H9 (cell line): Measurements from ENCODE around the gene FAM217B. TPM values are rescaled to one million over a fixed set of nuclear protein-coding genes. Genes with fewer than 3 reads are reported as not detected.
A peak's percentile ranks its signal among the peaks of the same experiment; 100 is the strongest.

Source experiments
- DNase-seq: peaks from one replicate; pipeline ENCODE4 v3.0.0-alpha.2; 2017
- H2AFZ ChIP-seq: one replicate; pipeline ENCODE4 v1.6.1; 2013; ENCODE audit warnings: mild to moderate bottlenecking, low read length, control low read depth, moderate library complexity
- H2AK5ac ChIP-seq: 2 replicates; pipeline ENCODE4 v1.6.1; 2013; ENCODE audit warnings: low read length, control low read depth, mixed read lengths; ENCODE audit not compliant: insufficient read length
- H2BK120ac ChIP-seq: one replicate; pipeline ENCODE4 v1.6.1; 2013; ENCODE audit warnings: low read depth, mild to moderate bottlenecking, low read length, control low read depth, inconsistent platforms; ENCODE audit not compliant: poor library complexity, severe bottlenecking
- H2BK12ac ChIP-seq: 2 replicates; pipeline ENCODE4 v1.6.1; 2013; ENCODE audit warnings: low read length, control low read depth, mixed read lengths, low read depth; ENCODE audit not compliant: insufficient read length
- H2BK15ac ChIP-seq: 2 replicates; pipeline ENCODE4 v1.6.1; 2013; ENCODE audit warnings: low read depth, low read length, control low read depth
- H2BK20ac ChIP-seq: one replicate; pipeline ENCODE4 v1.6.1; 2013; ENCODE audit warnings: low read depth, mild to moderate bottlenecking, low read length, control low read depth, inconsistent platforms; ENCODE audit not compliant: poor library complexity, severe bottlenecking
- H2BK5ac ChIP-seq: 2 replicates; pipeline ENCODE4 v1.6.1; 2013; ENCODE audit warnings: low read length, control low read depth, mixed read lengths; ENCODE audit not compliant: insufficient read length
- H3K14ac ChIP-seq: 2 replicates; pipeline ENCODE4 v1.6.1; 2013; ENCODE audit warnings: low read length, control low read depth; ENCODE audit not compliant: insufficient read depth
- H3K18ac ChIP-seq: 2 replicates; pipeline ENCODE4 v1.6.1; 2013; ENCODE audit warnings: low read depth, mild to moderate bottlenecking, mixed read lengths, low read length, control low read depth; ENCODE audit not compliant: insufficient read length
- H3K23ac ChIP-seq: 2 replicates; pipeline ENCODE4 v1.6.1; 2013; ENCODE audit warnings: low read length, control low read depth, mixed read lengths, low read depth; ENCODE audit not compliant: insufficient read length
- H3K23me2 ChIP-seq: 2 replicates; pipeline ENCODE4 v1.6.1; 2013; ENCODE audit warnings: low read depth, mild to moderate bottlenecking, mixed read lengths, low read length, control low read depth; ENCODE audit not compliant: insufficient read length, poor library complexity, severe bottlenecking
- H3K27ac ChIP-seq: 2 replicates; pipeline ENCODE4 v1.5.1; 2013; ENCODE audit warnings: low read length, control low read depth, mixed read lengths, low read depth; ENCODE audit not compliant: insufficient read length
- H3K27me3 ChIP-seq: 2 replicates; pipeline ENCODE4 v1.6.1; 2013; ENCODE audit warnings: low read length, control low read depth, inconsistent platforms; ENCODE audit not compliant: insufficient read depth
- H3K4ac ChIP-seq: 2 replicates; pipeline ENCODE4 v1.6.1; 2013; ENCODE audit warnings: low read depth, mild to moderate bottlenecking, control low read depth, inconsistent platforms, low read length, moderate library complexity
- H3K4me1 ChIP-seq: 2 replicates; pipeline ENCODE4 v1.6.1; 2013; ENCODE audit warnings: low read length, control low read depth, inconsistent platforms; ENCODE audit not compliant: insufficient read depth
- H3K4me2 ChIP-seq: 2 replicates; pipeline ENCODE4 v1.6.1; 2013; ENCODE audit warnings: low read length, control low read depth, mixed read lengths; ENCODE audit not compliant: insufficient read length, insufficient read depth
- H3K56ac ChIP-seq: 2 replicates; pipeline ENCODE4 v1.6.1; 2013; ENCODE audit warnings: low read depth, mild to moderate bottlenecking, mixed read lengths, low read length, control low read depth; ENCODE audit not compliant: insufficient read length
- H3K79me1 ChIP-seq: 2 replicates; pipeline ENCODE4 v1.6.1; 2013; ENCODE audit warnings: low read depth, mild to moderate bottlenecking, moderate library complexity, low read length, control low read depth, inconsistent platforms; ENCODE audit not compliant: insufficient read depth, poor library complexity, severe bottlenecking
- H3K79me2 ChIP-seq: 2 replicates; pipeline ENCODE4 v1.6.1; 2013; ENCODE audit warnings: low read length, control low read depth, inconsistent platforms; ENCODE audit not compliant: insufficient read depth
- H3K9ac ChIP-seq: 2 replicates; pipeline ENCODE4 v1.6.1; 2013; ENCODE audit warnings: low read length, control low read depth, mixed read lengths; ENCODE audit not compliant: insufficient read length; ENCODE audit errors: extremely low read depth
- H3K9me3 ChIP-seq: one replicate; pipeline ENCODE4 v1.6.1; 2013; ENCODE audit warnings: low read depth, low read length, inconsistent platforms; ENCODE audit not compliant: control insufficient read depth
- H3T11ph ChIP-seq: one replicate; pipeline ENCODE4 v1.6.1; 2013; ENCODE audit warnings: mild to moderate bottlenecking, low read length, control low read depth, inconsistent platforms
- H4K20me1 ChIP-seq: one replicate; pipeline ENCODE4 v1.6.1; 2013; ENCODE audit not compliant: control insufficient read depth, insufficient read length, insufficient read depth
- H4K5ac ChIP-seq: 2 replicates; pipeline ENCODE4 v1.6.1; 2013; ENCODE audit warnings: low read depth, mild to moderate bottlenecking, mixed read lengths, low read length, control low read depth; ENCODE audit not compliant: insufficient read length
- H4K8ac ChIP-seq: replicated peaks from 2 replicates; pipeline ENCODE4 v1.6.1; 2013; ENCODE audit warnings: low read length, control low read depth, mixed read lengths, low read depth; ENCODE audit not compliant: insufficient read length
- H4K91ac ChIP-seq: 2 replicates; pipeline ENCODE4 v1.6.1; 2013; ENCODE audit warnings: low read depth, mild to moderate bottlenecking, moderate library complexity, mixed read lengths, low read length, control low read depth; ENCODE audit not compliant: insufficient read length
- H3K27ac Mint-ChIP-seq, 3 experiments: 2 replicates in 2 of 3; 3 replicates in 1 of 3; pipeline ENCODE4 v1.8.0; 2020 to 2021; ENCODE audit warnings: mixed read lengths in 3 of 3, mild to moderate bottlenecking in 1 of 3, moderate library complexity in 1 of 3
- H3K27me3 Mint-ChIP-seq: 2 replicates; pipeline ENCODE4 v1.8.0; 2021; ENCODE audit warnings: low read depth, mild to moderate bottlenecking, moderate library complexity, mixed read lengths
- H3K36me3 Mint-ChIP-seq, 3 experiments: 2 replicates in 2 of 3; 3 replicates in 1 of 3; pipeline ENCODE4 v1.8.0; 2020 to 2021; ENCODE audit warnings: low read depth in 3 of 3, mixed read lengths in 3 of 3; ENCODE audit not compliant: insufficient read depth in 1 of 3
- H3K4me1 Mint-ChIP-seq, 2 experiments: 2 replicates each; pipeline ENCODE4 v1.8.0; 2020; ENCODE audit warnings: mixed read lengths in 2 of 2
- H3K4me3 Mint-ChIP-seq, 2 experiments: 2 replicates in 1 of 2; 3 replicates in 1 of 2; pipeline ENCODE4 v1.8.0; 2020 to 2021; ENCODE audit warnings: mild to moderate bottlenecking in 2 of 2, mixed read lengths in 2 of 2, moderate library complexity in 1 of 2
- H3K9me3 Mint-ChIP-seq, 2 experiments: 2 replicates in 1 of 2; 3 replicates in 1 of 2; pipeline ENCODE4 v1.8.0; 2020; ENCODE audit warnings: mild to moderate bottlenecking in 2 of 2, mixed read lengths in 2 of 2, moderate library complexity in 1 of 2
- WGBS: extraction: QIAGEN DNeasy Blood & Tissue Kit; methylation state at CpG from one replicate; pipeline ENCODE4 v1.1.7; 2013; ENCODE audit warnings: missing lambda C conversion rate, low lambda C conversion rate, mixed read lengths; ENCODE audit not compliant: insufficient read length; ENCODE audit errors: extremely low coverage; 5-methylcytosine and 5-hydroxymethylcytosine counted together
- total RNA-seq: library from RNA; stranded (reverse); gene quantifications from 2 replicates; pipeline ENCODE4 v1.2.1, GENCODE V29; 2021
- TF ChIP-seq, protein P1 (sequence below): fragments of 200-600 bp; sonication (generic); conservative IDR thresholded peaks from 3 replicates; pipeline ENCODE4 v1.8.0; 2021; ENCODE audit warnings: antibody characterized with exemption, mild to moderate bottlenecking

FAM217B gene
- total RNA-seq, 1 experiment from 2014 or later, result 24.5 TPM

DNA sequence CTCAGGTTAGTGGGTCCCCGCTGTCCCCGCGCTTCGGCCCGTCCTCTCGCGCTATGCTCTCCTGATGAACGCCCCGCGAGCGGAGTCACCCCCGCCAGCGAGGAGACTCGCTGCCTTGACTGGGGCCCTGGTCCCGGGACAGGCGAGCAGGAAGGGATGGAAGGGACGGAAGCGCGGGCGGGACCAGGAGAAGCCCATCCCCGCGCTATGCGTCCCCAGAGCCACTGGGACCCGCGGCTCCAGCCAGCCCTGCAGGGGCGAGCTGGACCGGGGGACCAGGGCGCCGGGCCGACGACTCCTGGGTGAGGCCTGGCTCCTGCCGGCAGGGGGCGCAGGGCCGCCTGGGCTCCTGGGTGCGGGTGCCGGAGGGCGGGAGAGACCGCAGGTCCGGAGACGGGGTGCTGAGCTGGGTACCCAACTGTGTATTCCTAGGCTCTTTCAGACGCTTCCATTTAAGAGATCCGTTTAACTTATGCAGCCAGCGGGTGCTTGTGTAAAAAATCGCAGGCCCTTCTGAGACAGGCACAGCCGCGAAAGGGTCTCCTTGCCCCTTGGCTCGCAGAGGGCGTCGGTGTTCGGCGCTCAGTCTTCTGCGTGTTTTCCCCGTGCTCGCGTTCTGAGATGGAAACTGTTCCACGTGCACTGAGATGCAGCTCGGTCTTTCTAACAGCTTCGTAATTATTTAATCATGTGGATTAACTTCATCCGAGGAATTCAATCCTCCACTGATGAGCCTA, 6.2 kb upstream of the FAM217B start:
- Histone ChIP-seq H3K4me1 (no peaks in the 10 kb centered on the region), H3K27me3 (peaks cover 6% of the 10 kb centered on the region; the same call in 1 of the 2 replicates)

More for the DNA sequence above, 6.2 kb upstream of the FAM217B start:
- H3K79me1 ChIP-seq, result no peaks in the 10 kb centered on the region
- no peak overlapping the region for H2AK5ac ChIP-seq
- no peak overlapping the region for H3T11ph ChIP-seq
- H3K27ac ChIP-seq, result no peak overlapping the region
- no peak overlapping the region for H4K8ac ChIP-seq
- Mint-ChIP-seq H3K27me3 (peaks cover 48% of the 10 kb centered on the region), H3K36me3 (peaks cover 4 to 8% (median 5%) of the 10 kb centered on the region in 3 experiments), H3K27ac (no peak overlapping the region), H3K4me3 (peak overlapping the region; percentile 53 to 79), H3K9me3 (peaks cover 5 to 6% of the 10 kb centered on the region in 2 experiments; a peak in 3 of 5 replicates), H3K4me1 (peaks cover 6 to 13% of the 10 kb centered on the region in 2 experiments)
- no peaks in the 10 kb centered on the region for H3K9me3 ChIP-seq
- H3K79me2 ChIP-seq, result no peaks in the 10 kb centered on the region
- no peak overlapping the region for H3K9ac ChIP-seq
- H3K18ac ChIP-seq, result no peak overlapping the region
- no peak overlapping the region for H4K5ac ChIP-seq
- H3K4ac ChIP-seq, result no peak overlapping the region
- peaks cover 5% of the 10 kb centered on the region for H3K23me2 ChIP-seq
- no peaks in the 10 kb centered on the region for H4K20me1 ChIP-seq
- H2BK12ac ChIP-seq, result no peak overlapping the region
- peak overlapping the region; percentile 53 for H3K4me2 ChIP-seq
- peak; percentile 84 for DNase-seq
- H2AFZ ChIP-seq, result no peak overlapping the region
- TF ChIP-seq, protein P1, sequence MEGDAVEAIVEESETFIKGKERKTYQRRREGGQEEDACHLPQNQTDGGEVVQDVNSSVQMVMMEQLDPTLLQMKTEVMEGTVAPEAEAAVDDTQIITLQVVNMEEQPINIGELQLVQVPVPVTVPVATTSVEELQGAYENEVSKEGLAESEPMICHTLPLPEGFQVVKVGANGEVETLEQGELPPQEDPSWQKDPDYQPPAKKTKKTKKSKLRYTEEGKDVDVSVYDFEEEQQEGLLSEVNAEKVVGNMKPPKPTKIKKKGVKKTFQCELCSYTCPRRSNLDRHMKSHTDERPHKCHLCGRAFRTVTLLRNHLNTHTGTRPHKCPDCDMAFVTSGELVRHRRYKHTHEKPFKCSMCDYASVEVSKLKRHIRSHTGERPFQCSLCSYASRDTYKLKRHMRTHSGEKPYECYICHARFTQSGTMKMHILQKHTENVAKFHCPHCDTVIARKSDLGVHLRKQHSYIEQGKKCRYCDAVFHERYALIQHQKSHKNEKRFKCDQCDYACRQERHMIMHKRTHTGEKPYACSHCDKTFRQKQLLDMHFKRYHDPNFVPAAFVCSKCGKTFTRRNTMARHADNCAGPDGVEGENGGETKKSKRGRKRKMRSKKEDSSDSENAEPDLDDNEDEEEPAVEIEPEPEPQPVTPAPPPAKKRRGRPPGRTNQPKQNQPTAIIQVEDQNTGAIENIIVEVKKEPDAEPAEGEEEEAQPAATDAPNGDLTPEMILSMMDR, result peak; percentile 98
- no peak overlapping the region for H2BK15ac ChIP-seq
- no peak overlapping the region for H2BK5ac ChIP-seq
- no peak overlapping the region for H4K91ac ChIP-seq
- H2BK20ac ChIP-seq, result no peak overlapping the region
- H3K14ac ChIP-seq, result no peak overlapping the region
- no peak overlapping the region for H3K56ac ChIP-seq
- no peak overlapping the region for H2BK120ac ChIP-seq
- H3K23ac ChIP-seq, result no peak overlapping the region
- WGBS, result no CpG with 5 or more reads among the region's 59 CpGs
